ENCODE results near the gene PPP1R11.

The PPP1R11 gene

GRCh38 chr6:30044630-30045029 lies 22.4 kb upstream of the PPP1R11 start:
- H3K36me3 Mint-ChIP-seq = no peaks in the 10 kb centered on the region
- H3K9me3 Mint-ChIP-seq = no peaks in the 10 kb centered on the region
- H3K4me3 Mint-ChIP-seq = no peak overlapping the region
- no peak overlapping the region for H3K27ac Mint-ChIP-seq
- H3K4me1 Mint-ChIP-seq = peaks cover 16% of the 10 kb centered on the region
- ATAC-seq (no peak), DNase-seq (ENCODE audit: low spot score in 2 of 2) (no peak)

- H3K27ac Mint-ChIP-seq = no peak overlapping the region
These were observed 19.8 kb upstream of the PPP1R11 start for GRCh38 chr6:30047220-30047619.

GRCh38 chr6:30053682-30054081 lies 13.3 kb upstream of the PPP1R11 start:
- ATAC-seq (no peak), DNase-seq (ENCODE audit: low spot score in 2 of 2) (no peak)
- Mint-ChIP-seq H3K4me1 (no peaks in the 10 kb centered on the region), H3K27ac (no peak overlapping the region), H3K4me3 (no peak overlapping the region), H3K36me3 (peaks cover 36% of the 10 kb centered on the region), H3K9me3 (no peaks in the 10 kb centered on the region)

More at GRCh38 chr6:30047220-30047619, 19.8 kb upstream of the PPP1R11 start:
- ATAC-seq = no peak
- no peak for DNase-seq (ENCODE audit: low spot score in 2 of 2)
- H3K4me1 Mint-ChIP-seq = peaks cover 13% of the 10 kb centered on the region
- H3K4me3 Mint-ChIP-seq = no peak overlapping the region
- H3K9me3 Mint-ChIP-seq = no peaks in the 10 kb centered on the region
- H3K36me3 Mint-ChIP-seq = no peaks in the 10 kb centered on the region

GRCh38 chr6:30055513-30055912 lies 11.5 kb upstream of the PPP1R11 start:
- no peak for DNase-seq (ENCODE audit: low spot score in 2 of 2)
- H3K4me1 Mint-ChIP-seq = peaks cover 2% of the 10 kb centered on the region
- no peak for ATAC-seq
- peaks cover 37% of the 10 kb centered on the region for H3K36me3 Mint-ChIP-seq
- no peak overlapping the region for H3K27ac Mint-ChIP-seq
- H3K4me3 Mint-ChIP-seq = no peak overlapping the region
- H3K9me3 Mint-ChIP-seq = no peaks in the 10 kb centered on the region

- DNase-seq (ENCODE audit: low spot score in 2 of 2) = no peak
- peak overlapping the region; percentile 94 for H3K4me3 Mint-ChIP-seq
- no peaks in the 10 kb centered on the region for H3K9me3 Mint-ChIP-seq
- peak; percentile 54 for ATAC-seq
- H3K36me3 Mint-ChIP-seq = peaks cover 70% of the 10 kb centered on the region
- H3K4me1 Mint-ChIP-seq = peaks cover 22% of the 10 kb centered on the region
- H3K27ac Mint-ChIP-seq = peak overlapping the region; percentile 95
These were observed 6.3 kb upstream of the PPP1R11 start for GRCh38 chr6:30060606-30061091.

GRCh38 chr6:30061092-30061857 lies 5.7 kb upstream of the PPP1R11 start, which contains the start of gene POLR1H:
Gene POLR1H, plus strand, starts transcription at chr6:30061265. Its CDS starts 260 bp downstream, at chr6:30061525.
- H3K9me3 Mint-ChIP-seq = no peaks in the 10 kb centered on the region
- H3K4me1 Mint-ChIP-seq = peaks cover 27% of the 10 kb centered on the region
- H3K4me3 Mint-ChIP-seq = peak within 1 kb of the TSS; percentile 94
- DNase-seq (ENCODE audit: low spot score in 2 of 2) (peak; percentile 68 to 88), ATAC-seq (peak; percentile 97)
- peak within 1 kb of the TSS; percentile 95 for H3K27ac Mint-ChIP-seq
- peaks cover 65% of the 10 kb centered on the region for H3K36me3 Mint-ChIP-seq

- peaks cover 32% of the 10 kb centered on the region for H3K4me1 Mint-ChIP-seq
- H3K36me3 Mint-ChIP-seq = peaks cover 64% of the 10 kb centered on the region
- peak overlapping the region; percentile 94 for H3K4me3 Mint-ChIP-seq
- DNase-seq (ENCODE audit: low spot score in 2 of 2) (no peak), ATAC-seq (peak; percentile 60)
- peak overlapping the region; percentile 95 for H3K27ac Mint-ChIP-seq
- H3K9me3 Mint-ChIP-seq = no peaks in the 10 kb centered on the region
These were observed 5.0 kb upstream of the PPP1R11 start for GRCh38 chr6:30061858-30062458.

GRCh38 chr6:30062471-30063178 lies 4.4 kb upstream of the PPP1R11 start:
- H3K9me3 Mint-ChIP-seq = no peaks in the 10 kb centered on the region
- DNase-seq (ENCODE audit: low spot score in 2 of 2) (peak in 1 of 2 donors; percentile 52), ATAC-seq (no peak)
- no peak overlapping the region for H3K27ac Mint-ChIP-seq
- peak overlapping the region; percentile 94 for H3K4me3 Mint-ChIP-seq
- peaks cover 39% of the 10 kb centered on the region for H3K4me1 Mint-ChIP-seq
- peaks cover 64% of the 10 kb centered on the region for H3K36me3 Mint-ChIP-seq

- Mint-ChIP-seq H3K4me3 (peak overlapping the region; percentile 94), H3K4me1 (peaks cover 45% of the 10 kb centered on the region), H3K36me3 (peaks cover 63% of the 10 kb centered on the region), H3K27ac (peak overlapping the region; percentile 50), H3K9me3 (no peaks in the 10 kb centered on the region)
- DNase-seq (ENCODE audit: low spot score in 2 of 2) (no peak), ATAC-seq (no peak)
These were observed 3.7 kb upstream of the PPP1R11 start for GRCh38 chr6:30063315-30063714.

- Mint-ChIP-seq H3K27ac (peak overlapping the region; percentile 97), H3K9me3 (no peaks in the 10 kb centered on the region), H3K4me3 (peak overlapping the region; percentile 84), H3K4me1 (peaks cover 56% of the 10 kb centered on the region), H3K36me3 (peaks cover 76% of the 10 kb centered on the region)
- DNase-seq (ENCODE audit: low spot score in 2 of 2) = peak in 1 of 2 donors; percentile 43
- no peak for ATAC-seq
These were observed 916 bp upstream of the PPP1R11 start for GRCh38 chr6:30066082-30066481.

GRCh38 chr6:30067460-30068139 lies 602 bp downstream of the PPP1R11 start:
- peaks cover 59% of the 10 kb centered on the region for H3K4me1 Mint-ChIP-seq
- H3K9me3 Mint-ChIP-seq = no peaks in the 10 kb centered on the region
- H3K27ac Mint-ChIP-seq = peak overlapping the region; percentile 97
- peak overlapping the region; percentile 84 for H3K4me3 Mint-ChIP-seq
- peak in 1 of 2 donors; percentile 0 for DNase-seq (ENCODE audit: low spot score in 2 of 2)
- H3K36me3 Mint-ChIP-seq = peaks cover 62% of the 10 kb centered on the region
- ATAC-seq = no peak

GRCh38 chr6:30071081-30071818 lies 4.3 kb downstream of the PPP1R11 start:
- Mint-ChIP-seq H3K4me3 (peak overlapping the region; percentile 20), H3K27ac (peak overlapping the region; percentile 57), H3K4me1 (peaks cover 69% of the 10 kb centered on the region), H3K9me3 (no peaks in the 10 kb centered on the region), H3K36me3 (peaks cover 36% of the 10 kb centered on the region)
- DNase-seq (ENCODE audit: low spot score in 2 of 2) = peak in 1 of 2 donors; percentile 49
- ATAC-seq = no peak

GRCh38 chr6:30071858-30072257 lies 4.9 kb downstream of the PPP1R11 start:
- Mint-ChIP-seq H3K36me3 (peaks cover 31% of the 10 kb centered on the region), H3K27ac (peak overlapping the region; percentile 17), H3K4me3 (peak overlapping the region; percentile 8), H3K9me3 (no peaks in the 10 kb centered on the region), H3K4me1 (peaks cover 72% of the 10 kb centered on the region)
- peak in 1 of 2 donors; percentile 43 for DNase-seq (ENCODE audit: low spot score in 2 of 2)
- ATAC-seq = no peak

GRCh38 chr6:30073489-30074235 lies 6.7 kb downstream of the PPP1R11 start:
- Mint-ChIP-seq H3K4me3 (peak overlapping the region; percentile 57), H3K27ac (no peak overlapping the region), H3K36me3 (peaks cover 18% of the 10 kb centered on the region), H3K4me1 (peaks cover 69% of the 10 kb centered on the region), H3K9me3 (no peaks in the 10 kb centered on the region)
- peak in 1 of 2 donors; percentile 48 for DNase-seq (ENCODE audit: low spot score in 2 of 2)
- no peak for ATAC-seq
